NCI-H1930 (cell line): ENCODE data around the gene CHRNB2.

Experiments used
- DNase-seq, 2 experiments: peaks; one replicate each; lab custom pipeline; 2025; lab: John Stamatoyannopoulos, UW

Gene CHRNB2

GRCh38 chr1:154609398-154610380 lies 42.1 kb downstream of the CHRNB2 start:
- DNase-seq, result no peak

GRCh38 chr1:154611150-154611862 lies 43.7 kb downstream of the CHRNB2 start:
- no peak for DNase-seq

GRCh38 chr1:154614247-154614646 lies 46.7 kb downstream of the CHRNB2 start:
- no peak for DNase-seq

- no peak for DNase-seq
Measured at GRCh38 chr1:154614901-154615300, 47.3 kb downstream of the CHRNB2 start.

- DNase-seq, result no peak
Measured at GRCh38 chr1:154615411-154615810, 47.8 kb downstream of the CHRNB2 start.

GRCh38 chr1:154616659-154617345 lies 49.2 kb downstream of the CHRNB2 start:
- no peak for DNase-seq

- DNase-seq, result no peak
Measured at GRCh38 chr1:154619181-154619948, 51.8 kb downstream of the CHRNB2 start.

- DNase-seq, result no peak
Measured at GRCh38 chr1:154620751-154621150, 53.2 kb downstream of the CHRNB2 start.

GRCh38 chr1:154621875-154622274 lies 54.3 kb downstream of the CHRNB2 start:
- DNase-seq, result no peak

GRCh38 chr1:154622503-154623039 lies 55.0 kb downstream of the CHRNB2 start:
- DNase-seq, result no peak

- no peak for DNase-seq
Measured at GRCh38 chr1:154623358-154623757, 55.8 kb downstream of the CHRNB2 start.

GRCh38 chr1:154624746-154625643 lies 57.4 kb downstream of the CHRNB2 start:
- DNase-seq, result no peak

- DNase-seq, result no peak
Measured at GRCh38 chr1:154626456-154627256, 59.1 kb downstream of the CHRNB2 start.

GRCh38 chr1:154627257-154628120 lies 59.9 kb downstream of the CHRNB2 start:
- DNase-seq, result peak; percentile 87 to 89

GRCh38 chr1:154628121-154628405 lies 60.5 kb downstream of the CHRNB2 start:
- DNase-seq, result peak in 1 of 2 experiments; percentile 63

GRCh38 chr1:154629061-154629674 lies 61.6 kb downstream of the CHRNB2 start:
- no peak for DNase-seq
